ENCODE data around the gene EXOSC6.
"Not testable (repeated sequence)": the region's sequence is repeated elsewhere in the genome, so short reads cannot be mapped to it uniquely, and the experiment has no call there.

The EXOSC6 gene

GRCh38 chr16:70251629-70252354 is at the start of gene EXOSC6:
Gene EXOSC6 (minus strand): TSS chr16:70251940. CDS start chr16:70251900, 40 bp downstream.
- Mint-ChIP-seq H3K9me3 (ENCODE audit: low read depth) (no peaks in the 10 kb centered on the region), H3K4me3 (peak within 1 kb of the TSS; percentile 89), H3K4me1 (ENCODE audit: low read depth) (peaks cover 21% of the 10 kb centered on the region), H3K27me3 (no peaks in the 10 kb centered on the region), H3K36me3 (peaks cover 2% of the 10 kb centered on the region), H3K27ac (peak within 1 kb of the TSS; percentile 86)

- Mint-ChIP-seq H3K4me1 (ENCODE audit: low read depth) (peaks cover 50% of the 10 kb centered on the region), H3K27ac (peak overlapping the region; percentile 2), H3K9me3 (ENCODE audit: low read depth) (peaks cover 10% of the 10 kb centered on the region), H3K27me3 (no peaks in the 10 kb centered on the region), H3K36me3 (peaks cover 15% of the 10 kb centered on the region), H3K4me3 (peak overlapping the region; percentile 95)
Observed at GRCh38 chr16:70301121-70301520, 49.4 kb upstream of the EXOSC6 start.

GRCh38 chr16:70298988-70299938 is 47.5 kb upstream of the EXOSC6 start, which contains the start of gene DDX19B:
Gene DDX19B (plus strand): TSS chr16:70299186. CDS start chr16:70299298, 112 bp downstream.
- peaks cover 39% of the 10 kb centered on the region for H3K4me1 Mint-ChIP-seq (ENCODE audit: low read depth)
- H3K4me3 Mint-ChIP-seq: peak within 1 kb of the TSS; percentile 95

GRCh38 chr16:70295634-70296033 is 43.9 kb upstream of the EXOSC6 start:
- peaks cover 21% of the 10 kb centered on the region for H3K4me1 Mint-ChIP-seq (ENCODE audit: low read depth)
- H3K36me3 Mint-ChIP-seq: no peaks in the 10 kb centered on the region
- no peak overlapping the region for H3K4me3 Mint-ChIP-seq
- no peaks in the 10 kb centered on the region for H3K27me3 Mint-ChIP-seq
- no peak overlapping the region for H3K27ac Mint-ChIP-seq
- H3K9me3 Mint-ChIP-seq (ENCODE audit: low read depth): no peaks in the 10 kb centered on the region

More at GRCh38 chr16:70298988-70299938, 47.5 kb upstream of the EXOSC6 start, which contains the start of gene DDX19B:
- Mint-ChIP-seq H3K36me3 (peaks cover 15% of the 10 kb centered on the region), H3K27ac (peak within 1 kb of the TSS; percentile 95), H3K9me3 (ENCODE audit: low read depth) (peaks cover 10% of the 10 kb centered on the region), H3K27me3 (no peaks in the 10 kb centered on the region)

GRCh38 chr16:70294385-70295025 is 42.8 kb upstream of the EXOSC6 start:
- Mint-ChIP-seq H3K36me3 (no peaks in the 10 kb centered on the region), H3K9me3 (ENCODE audit: low read depth) (no peaks in the 10 kb centered on the region), H3K4me3 (no peak overlapping the region), H3K27me3 (no peaks in the 10 kb centered on the region), H3K4me1 (ENCODE audit: low read depth) (peaks cover 14% of the 10 kb centered on the region), H3K27ac (no peak overlapping the region)

- H3K27ac Mint-ChIP-seq, H3K4me3 Mint-ChIP-seq: not testable (repeated sequence)
Observed at GRCh38 chr16:70292148-70292547, 40.4 kb upstream of the EXOSC6 start.

GRCh38 chr16:70290949-70291519 is 39.3 kb upstream of the EXOSC6 start:
- Mint-ChIP-seq H3K27ac (peak overlapping the region; percentile 64), H3K4me3 (no peak overlapping the region), H3K36me3 (peaks cover 2% of the 10 kb centered on the region), H3K27me3 (no peaks in the 10 kb centered on the region), H3K4me1 (ENCODE audit: low read depth) (peaks cover 12% of the 10 kb centered on the region), H3K9me3 (ENCODE audit: low read depth) (no peaks in the 10 kb centered on the region)

More at GRCh38 chr16:70292148-70292547, 40.4 kb upstream of the EXOSC6 start:
- not testable (repeated sequence) for H3K36me3 Mint-ChIP-seq; H3K9me3 Mint-ChIP-seq (ENCODE audit: low read depth); H3K27me3 Mint-ChIP-seq
- H3K4me1 Mint-ChIP-seq (ENCODE audit: low read depth): peaks cover 12% of the 10 kb centered on the region

GRCh38 chr16:70289229-70290094 is 37.7 kb upstream of the EXOSC6 start, which contains the start of gene AARS1:
Gene AARS1 (minus strand): TSS chr16:70289506. CDS start chr16:70282763, 6,743 bp downstream.
- peak within 1 kb of the TSS; percentile 99 for H3K4me3 Mint-ChIP-seq
- peaks cover 4% of the 10 kb centered on the region for H3K36me3 Mint-ChIP-seq
- H3K9me3 Mint-ChIP-seq (ENCODE audit: low read depth): no peaks in the 10 kb centered on the region
- peaks cover 21% of the 10 kb centered on the region for H3K4me1 Mint-ChIP-seq (ENCODE audit: low read depth)
- H3K27me3 Mint-ChIP-seq: no peaks in the 10 kb centered on the region
- peak within 1 kb of the TSS; percentile 99 for H3K27ac Mint-ChIP-seq

- Mint-ChIP-seq H3K4me3 (peak overlapping the region; percentile 99), H3K27ac (peak overlapping the region; percentile 64), H3K4me1 (ENCODE audit: low read depth) (peaks cover 29% of the 10 kb centered on the region)
- H3K36me3 Mint-ChIP-seq; H3K27me3 Mint-ChIP-seq; H3K9me3 Mint-ChIP-seq (ENCODE audit: low read depth): not testable (repeated sequence)
Observed at GRCh38 chr16:70287304-70287971, 35.7 kb upstream of the EXOSC6 start.

GRCh38 chr16:70276392-70276791 is 24.7 kb upstream of the EXOSC6 start:
- H3K27ac Mint-ChIP-seq: no peak overlapping the region
- peaks cover 11% of the 10 kb centered on the region for H3K4me1 Mint-ChIP-seq (ENCODE audit: low read depth)
- peaks cover 7% of the 10 kb centered on the region for H3K36me3 Mint-ChIP-seq

GRCh38 chr16:70271696-70272095 is 20.0 kb upstream of the EXOSC6 start:
- H3K27ac Mint-ChIP-seq: no peak overlapping the region
- peaks cover 7% of the 10 kb centered on the region for H3K4me1 Mint-ChIP-seq (ENCODE audit: low read depth)
- H3K27me3 Mint-ChIP-seq: no peaks in the 10 kb centered on the region
- H3K9me3 Mint-ChIP-seq (ENCODE audit: low read depth): no peaks in the 10 kb centered on the region
- peaks cover 4% of the 10 kb centered on the region for H3K36me3 Mint-ChIP-seq
- H3K4me3 Mint-ChIP-seq: no peak overlapping the region

More at GRCh38 chr16:70276392-70276791, 24.7 kb upstream of the EXOSC6 start:
- H3K27me3 Mint-ChIP-seq: no peaks in the 10 kb centered on the region
- no peaks in the 10 kb centered on the region for H3K9me3 Mint-ChIP-seq (ENCODE audit: low read depth)
- no peak overlapping the region for H3K4me3 Mint-ChIP-seq

GRCh38 chr16:70270176-70270575 is 18.4 kb upstream of the EXOSC6 start:
- Mint-ChIP-seq H3K27me3 (no peaks in the 10 kb centered on the region), H3K9me3 (ENCODE audit: low read depth) (no peaks in the 10 kb centered on the region), H3K27ac (no peak overlapping the region), H3K4me1 (ENCODE audit: low read depth) (peaks cover 2% of the 10 kb centered on the region), H3K4me3 (no peak overlapping the region), H3K36me3 (no peaks in the 10 kb centered on the region)

- Mint-ChIP-seq H3K27me3 (no peaks in the 10 kb centered on the region), H3K36me3 (no peaks in the 10 kb centered on the region), H3K4me3 (no peak overlapping the region), H3K27ac (no peak overlapping the region), H3K4me1 (ENCODE audit: low read depth) (peaks cover 2% of the 10 kb centered on the region), H3K9me3 (ENCODE audit: low read depth) (no peaks in the 10 kb centered on the region)
Observed at GRCh38 chr16:70269471-70269870, 17.7 kb upstream of the EXOSC6 start.

Data from activated naive CD8-positive, alpha-beta T cell (primary cell).